NT2/D1 (cell line): ENCODE measurements around the gene RSRC1.

Source experiments
- YY1 ChIP-seq: IDR thresholded peaks from 2 replicates; pipeline ENCODE4 v1.6.1; 2011; ENCODE audit not compliant: insufficient read length, insufficient read depth
- ZNF274 ChIP-seq: IDR thresholded peaks from 2 replicates; pipeline ENCODE4 v1.6.1; 2011; ENCODE audit warnings: mild to moderate bottlenecking, low read depth, low read length

DNA sequence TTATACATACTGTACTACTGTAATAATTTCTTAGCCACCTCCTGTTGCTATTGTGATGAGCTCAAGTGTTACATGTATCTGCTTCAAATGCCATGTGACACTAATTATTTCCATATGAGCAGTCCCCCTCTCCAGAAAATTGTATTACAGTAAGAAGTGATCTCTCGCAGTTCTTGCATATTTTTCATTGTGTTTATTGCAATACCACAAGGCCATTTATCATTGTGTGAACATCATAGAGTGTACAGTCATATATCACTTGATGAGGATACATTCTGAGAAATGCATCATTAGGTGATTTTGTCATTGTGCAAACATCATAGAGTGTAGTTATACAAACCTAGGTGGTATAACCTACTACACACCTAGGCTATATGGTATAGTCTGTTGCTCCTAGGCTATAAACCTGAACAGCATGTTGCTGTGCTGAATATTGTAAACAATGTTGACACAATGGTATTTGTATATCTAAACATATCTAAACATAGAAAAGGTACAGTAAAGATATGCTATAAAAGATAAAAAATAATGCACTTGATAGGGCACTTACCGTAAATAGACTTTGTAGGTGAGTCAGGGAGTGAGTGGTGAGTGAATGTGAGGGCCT lies 271.5 kb downstream of the RSRC1 start:
- TF ChIP-seq YY1, result no peak
- TF ChIP-seq ZNF274, result no peak
